GM04504 (cell line): ENCODE results near the gene XRCC1.
A peak's percentile ranks its signal among the peaks of the same experiment; 100 is the strongest.
"Not testable (repeated sequence)": the region's sequence is repeated elsewhere in the genome, so short reads cannot be mapped to it uniquely, and the experiment has no call there.

Source experiments
- DNase-seq: peaks from one replicate; pipeline ENCODE4 v3.0.0-alpha.2; 2012; ENCODE audit warnings: low read depth

The XRCC1 gene

GRCh38 chr19:43545981-43546380 lies 29.3 kb downstream of the XRCC1 start:
- DNase-seq, result no peak

- no peak for DNase-seq
Observed at GRCh38 chr19:43545276-43545675, 30.1 kb downstream of the XRCC1 start.

- DNase-seq, result no peak
Observed at GRCh38 chr19:43544077-43544476, 31.2 kb downstream of the XRCC1 start.

GRCh38 chr19:43541920-43542650 lies 33.2 kb downstream of the XRCC1 start:
- no peak for DNase-seq

- DNase-seq, result no peak
Observed at GRCh38 chr19:43540381-43540780, 34.9 kb downstream of the XRCC1 start.

- DNase-seq, result no peak
Observed at GRCh38 chr19:43538922-43539321, 36.4 kb downstream of the XRCC1 start.

GRCh38 chr19:43534816-43535761 lies 40.2 kb downstream of the XRCC1 start:
- DNase-seq, result no peak

- DNase-seq, result no peak
Observed at GRCh38 chr19:43534305-43534815, 41.0 kb downstream of the XRCC1 start.

- DNase-seq, result peak; percentile 97
Observed at GRCh38 chr19:43533546-43534304, 41.6 kb downstream of the XRCC1 start.

- peak; percentile 83 for DNase-seq
Observed at GRCh38 chr19:43532962-43533545, 42.3 kb downstream of the XRCC1 start, which contains the start of gene ZNF575. ZNF575 (plus strand) TSS chr19:43533188; CDS start chr19:43534423, 1,235 bp downstream.

GRCh38 chr19:43532571-43532961 lies 42.8 kb downstream of the XRCC1 start:
- no peak for DNase-seq

GRCh38 chr19:43527860-43528622 lies 47.3 kb downstream of the XRCC1 start:
- no peak for DNase-seq

- no peak for DNase-seq
Observed at GRCh38 chr19:43526884-43527859, 48.2 kb downstream of the XRCC1 start, which contains the start of gene ETHE1. ETHE1 (minus strand) TSS chr19:43527201; CDS start chr19:43527177, 24 bp downstream.

- no peak for DNase-seq
Observed at GRCh38 chr19:43525836-43526771, 49.2 kb downstream of the XRCC1 start.

GRCh38 chr19:43524922-43525835 lies 50.1 kb downstream of the XRCC1 start:
- DNase-seq, result no peak

GRCh38 chr19:43523696-43524095 lies 51.6 kb downstream of the XRCC1 start:
- DNase-seq, result not testable (repeated sequence)

GRCh38 chr19:43522929-43523328 lies 52.4 kb downstream of the XRCC1 start:
- no peak for DNase-seq
